Stimulated activated CD4-positive, alpha-beta T cell treated with anti-CD3 and anti-CD28 coated beads, Interleukin-15, amount 100 ng/mL, for 48 hours (primary cell): ENCODE results near the gene LNX2.
"Not testable (repeated sequence)": the region's sequence is repeated elsewhere in the genome, so short reads cannot be mapped to it uniquely, and the experiment has no call there.

Experiments used
- DNase-seq, 2 donors: peaks; one replicate each; pipeline ENCODE4 v3.0.0-alpha.2; 2020; ENCODE audit warnings: low read depth in 2 of 2

Gene LNX2

DNA sequence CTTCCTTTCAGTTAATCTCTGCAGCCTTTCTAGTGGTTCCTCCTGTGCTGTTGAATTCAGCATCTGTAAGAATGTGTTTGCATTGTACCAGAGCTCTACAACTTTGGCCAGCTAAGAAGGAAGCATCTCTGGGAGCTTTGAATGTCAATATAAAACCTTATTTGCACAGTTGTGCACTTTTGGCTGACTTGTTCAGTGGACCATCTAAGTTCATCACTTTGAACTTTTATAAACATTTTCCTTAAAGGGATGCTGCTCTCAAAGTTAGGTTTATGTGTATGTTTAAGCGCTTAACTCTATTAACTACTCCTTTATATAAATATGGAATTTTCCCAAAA lies 16.9 kb upstream of the LNX2 start:
- no peak for DNase-seq

DNA sequence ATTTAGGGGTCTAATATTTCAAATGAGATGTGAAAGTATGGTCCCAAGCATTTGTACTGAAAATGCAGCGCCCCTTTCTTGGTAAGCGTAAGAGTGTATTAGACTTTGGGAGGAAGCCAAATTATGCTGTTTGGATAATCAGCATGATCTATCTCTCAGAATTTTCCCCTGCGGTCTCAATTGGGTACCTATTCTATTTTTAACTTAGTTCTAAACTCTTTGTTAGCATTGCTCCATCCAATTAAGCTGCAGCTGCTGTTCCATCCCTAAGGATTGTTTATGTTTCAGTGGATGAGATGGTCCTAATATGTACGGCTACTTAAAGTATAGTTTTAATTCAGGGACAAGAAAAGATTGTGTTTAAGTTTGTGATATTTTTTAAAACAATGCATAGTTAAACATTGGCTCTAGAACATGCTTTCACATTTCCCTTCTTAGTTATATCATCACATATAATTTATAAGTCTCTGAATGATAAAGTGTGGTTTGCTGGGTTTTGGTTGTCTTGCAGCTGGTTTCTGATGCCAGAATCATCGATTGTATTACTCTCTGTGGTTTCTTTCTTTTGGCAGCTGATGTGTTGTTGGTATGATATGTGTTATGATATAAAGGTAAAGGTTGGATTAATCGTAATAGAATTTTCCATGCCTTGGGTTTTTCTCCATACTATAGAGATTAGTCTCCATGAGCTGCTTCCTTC lies 16.4 kb upstream of the LNX2 start:
- no peak for DNase-seq

- DNase-seq = no peak
Measured at GRCh38 chr13:27635266-27635665, 14.9 kb upstream of the LNX2 start.

- no peak for DNase-seq
Measured at GRCh38 chr13:27634791-27635190, 14.5 kb upstream of the LNX2 start.

DNA sequence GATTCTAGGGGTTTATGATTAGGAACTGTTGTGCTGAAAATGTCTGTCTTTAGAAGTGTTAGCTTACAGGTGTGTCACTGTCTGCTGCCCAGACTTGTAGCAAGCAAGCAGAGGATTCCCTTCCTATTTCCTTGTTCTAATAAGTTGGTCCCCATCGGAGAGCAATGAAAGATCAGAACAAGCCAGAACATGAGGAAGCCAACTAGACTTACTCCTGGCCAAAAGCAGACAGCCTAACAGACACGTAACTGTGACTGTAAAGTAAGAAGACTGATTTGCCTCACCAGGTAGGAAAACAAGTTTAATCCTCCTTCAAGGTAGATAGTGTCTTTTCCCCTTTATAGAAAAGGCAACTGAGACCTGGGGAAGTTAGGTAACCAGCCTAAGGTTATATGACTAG lies 13.9 kb upstream of the LNX2 start:
- no peak for DNase-seq

DNA sequence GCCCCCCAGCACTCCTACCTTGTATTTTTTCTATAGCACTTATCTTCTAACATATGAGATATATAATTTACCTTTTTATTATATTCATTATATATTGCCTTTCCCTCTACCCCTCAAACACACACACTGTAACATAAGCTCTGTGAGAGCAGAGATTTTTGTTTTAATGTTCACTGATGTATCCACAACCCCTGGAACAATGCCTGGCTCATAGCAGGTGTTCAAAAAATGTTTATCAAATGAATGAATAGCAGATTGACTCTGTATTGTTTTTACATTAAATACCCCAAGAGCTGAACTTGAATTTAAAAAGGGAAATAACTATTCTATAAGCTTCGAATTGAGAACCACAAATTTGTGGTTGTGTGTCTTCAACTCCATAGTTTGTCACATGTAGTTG lies 12.3 kb upstream of the LNX2 start:
- no peak for DNase-seq

- DNase-seq = no peak
Measured at GRCh38 chr13:27632214-27632613, 11.9 kb upstream of the LNX2 start.

DNA sequence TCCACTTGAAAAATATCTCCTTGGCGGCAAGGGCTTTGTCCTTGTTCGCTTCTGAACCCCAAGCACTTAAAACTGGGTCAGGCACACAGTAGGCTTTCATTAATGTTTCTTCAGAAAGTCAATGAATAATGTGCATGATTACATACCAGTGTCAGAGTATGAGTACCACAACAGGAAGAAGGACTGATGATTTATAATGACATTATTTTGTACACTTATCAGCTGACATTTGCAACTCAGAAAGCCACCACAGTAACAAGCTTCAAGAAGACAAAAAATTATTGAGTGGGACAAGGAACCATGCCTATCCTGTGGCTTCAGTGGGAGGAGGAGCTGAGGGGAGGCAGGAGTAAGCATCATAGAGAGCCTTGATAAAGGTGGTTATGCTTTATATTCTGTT lies 11.3 kb upstream of the LNX2 start:
- DNase-seq = no peak

DNA sequence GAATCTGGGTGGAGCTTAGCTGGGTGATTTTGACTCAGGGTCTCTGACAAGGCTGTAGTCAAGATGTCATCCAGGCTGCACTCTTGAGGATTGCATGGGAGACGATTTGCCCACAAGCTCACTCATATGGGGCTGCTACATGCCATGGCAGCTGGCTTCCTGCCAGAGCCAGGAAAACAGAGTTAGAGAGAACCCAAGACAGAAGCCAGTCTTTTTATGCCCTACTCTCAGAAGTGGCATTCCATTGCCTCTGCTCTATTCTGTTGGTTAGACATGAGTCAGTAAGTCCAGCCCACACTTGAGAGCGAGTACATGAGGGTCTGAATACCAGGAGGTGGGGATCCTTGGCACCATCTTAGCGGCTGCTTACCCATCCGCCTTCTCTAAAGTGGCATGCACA lies 10.8 kb upstream of the LNX2 start:
- no peak for DNase-seq

DNA sequence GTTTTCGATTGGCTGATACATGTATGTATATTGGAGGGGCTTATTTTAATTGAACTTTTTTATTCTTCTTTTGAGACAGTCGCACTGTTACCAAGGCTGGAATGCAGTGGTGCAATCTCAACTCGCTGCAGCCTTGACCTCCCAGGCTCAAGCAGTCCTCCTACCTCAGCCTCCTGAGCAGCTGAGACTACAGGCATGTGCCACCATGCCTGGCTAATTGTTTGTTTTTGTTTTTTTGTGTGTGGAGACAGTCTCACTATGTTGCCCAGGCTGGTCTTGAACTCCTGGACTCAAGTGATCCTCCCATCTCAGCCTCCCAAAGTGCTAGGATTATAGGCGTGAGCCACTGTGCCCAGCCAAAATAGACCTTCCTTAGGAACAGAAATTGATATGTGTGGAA lies 8.4 kb upstream of the LNX2 start:
- not testable (repeated sequence) for DNase-seq

- DNase-seq = no peak
Measured at GRCh38 chr13:27628081-27628480, 7.8 kb upstream of the LNX2 start.

DNA sequence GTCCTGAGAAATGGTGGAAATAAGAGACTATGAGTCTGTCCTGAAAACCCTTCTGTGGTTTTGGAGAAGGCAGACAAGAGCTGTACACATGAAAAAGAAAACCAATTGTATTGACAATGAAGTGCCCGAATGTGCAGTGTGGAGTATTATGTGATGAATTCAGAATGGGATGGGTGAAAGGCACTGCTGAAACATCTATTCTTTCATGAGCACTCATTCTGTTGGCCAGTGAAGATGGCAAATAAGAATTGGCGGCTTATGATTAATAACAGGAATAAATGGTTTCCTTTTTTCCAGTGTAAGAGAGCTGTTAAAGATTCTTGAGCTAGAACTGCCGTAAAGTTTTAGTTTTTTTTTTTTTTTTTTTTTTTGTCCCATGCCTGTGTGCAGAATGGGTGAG lies 7.1 kb upstream of the LNX2 start:
- DNase-seq = no peak

DNA sequence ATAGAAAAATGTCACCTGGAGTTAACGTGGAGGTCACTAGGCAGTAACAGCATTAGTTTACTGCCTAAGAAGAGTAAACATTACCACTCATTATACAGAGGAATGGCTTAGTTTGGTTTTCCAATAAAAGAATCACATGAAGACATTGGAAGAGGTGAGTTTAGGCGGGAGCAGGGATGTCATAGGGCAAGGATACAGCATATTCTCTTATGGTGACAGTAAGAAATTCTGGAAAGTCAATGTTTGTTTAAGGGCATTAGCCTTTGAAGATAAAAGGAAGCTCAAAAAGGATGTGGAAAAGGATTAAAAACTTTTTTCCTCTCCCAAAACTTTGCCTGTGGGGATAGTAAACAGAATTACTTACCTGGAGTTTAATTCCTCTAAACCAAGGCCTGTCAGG lies 5.5 kb upstream of the LNX2 start:
- DNase-seq = no peak

- no peak for DNase-seq
Measured at GRCh38 chr13:27624071-27624470, 3.7 kb upstream of the LNX2 start.

DNA sequence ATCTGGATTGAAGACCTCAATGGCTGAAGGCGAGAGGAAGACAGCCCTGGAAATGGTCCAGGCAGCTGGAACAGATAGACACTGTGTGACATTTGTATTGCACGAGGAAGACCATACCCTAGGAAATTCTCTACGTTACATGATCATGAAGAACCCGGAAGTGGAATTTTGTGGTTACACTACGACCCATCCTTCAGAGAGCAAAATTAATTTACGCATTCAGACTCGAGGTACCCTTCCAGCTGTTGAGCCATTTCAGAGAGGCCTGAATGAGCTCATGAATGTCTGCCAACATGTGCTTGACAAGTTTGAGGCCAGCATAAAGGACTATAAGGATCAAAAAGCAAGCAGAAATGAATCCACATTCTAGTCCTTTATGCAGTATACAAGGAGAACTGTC lies 2.6 kb upstream of the LNX2 start:
- no peak for DNase-seq

DNA sequence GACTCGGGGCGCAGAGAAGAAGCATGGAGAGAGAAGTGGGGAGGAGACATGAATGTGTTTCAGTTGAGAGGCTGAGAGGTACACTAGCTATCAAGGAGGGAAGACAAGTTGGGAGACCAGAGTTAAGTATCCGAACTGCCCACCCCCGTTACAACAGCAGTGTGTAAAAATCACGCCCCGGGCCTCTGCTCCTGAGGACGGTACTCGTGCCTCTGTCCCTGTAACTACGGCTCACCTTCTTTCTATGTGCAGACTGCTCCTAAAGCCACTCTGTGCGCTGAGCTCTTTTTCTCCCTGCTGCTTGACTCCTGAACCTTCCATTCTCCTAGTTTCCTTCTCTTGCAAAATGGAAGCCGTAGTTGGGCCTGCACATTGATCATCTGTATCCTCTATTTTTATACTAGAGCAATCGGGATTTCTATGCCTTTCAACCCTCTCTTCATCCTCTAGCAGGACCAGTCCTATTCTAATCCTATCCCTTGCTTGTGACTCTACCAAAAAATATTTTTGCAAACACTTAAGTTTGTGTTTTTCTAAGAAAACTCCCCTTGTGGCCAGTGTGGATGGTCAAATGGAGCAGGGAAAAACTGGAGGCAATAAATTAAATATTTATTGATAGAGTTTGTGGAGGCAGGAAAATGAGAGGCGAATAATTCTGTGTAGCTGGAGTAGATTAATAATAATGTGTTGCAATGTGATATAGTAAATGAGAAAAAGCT lies 1.9 kb upstream of the LNX2 start:
- peak in 1 of 2 donors; percentile 4 for DNase-seq

- peak; percentile 63 to 69 for DNase-seq
Measured at GRCh38 chr13:27621366-27622101, 1.2 kb upstream of the LNX2 start, which contains the start of gene POLR1D. Gene POLR1D (plus strand): TSS chr13:27621892. CDS start chr13:27621984, 92 bp downstream.

DNA sequence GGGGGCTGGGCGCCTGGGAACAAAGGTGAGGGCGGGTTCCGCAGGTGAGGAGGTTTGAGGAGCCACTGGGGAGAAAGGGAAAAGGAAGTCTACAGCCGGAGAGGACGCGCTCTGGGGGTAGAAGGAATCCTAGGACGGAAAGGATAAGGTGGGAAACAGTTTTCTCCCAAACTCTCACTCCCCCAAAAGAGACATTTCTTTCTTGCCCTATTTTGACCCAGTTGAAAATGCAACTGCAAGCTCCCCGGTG lies 712 bp upstream of the LNX2 start:
- no peak for DNase-seq

- peak; percentile 7 to 21 for DNase-seq
Measured at GRCh38 chr13:27619728-27620376, 477 bp downstream of the LNX2 start.

- no peak for DNase-seq
Measured at GRCh38 chr13:27619093-27619727, 1.1 kb downstream of the LNX2 start.

GRCh38 chr13:27617881-27618321 lies 2.4 kb downstream of the LNX2 start:
- no peak for DNase-seq

GRCh38 chr13:27613628-27614027 lies 6.7 kb downstream of the LNX2 start:
- no peak for DNase-seq
